NT2/D1 (cell line): Measurements from ENCODE around the gene AZIN2.

Experiments used
- DNase-seq: peaks from one replicate; pipeline ENCODE4 v3.0.0-alpha.2; 2011; ENCODE audit warnings: low read depth, low spot score
- H3K27me3 ChIP-seq: 2 replicates; pipeline ENCODE4 v1.6.0; 2011; ENCODE audit warnings: mild to moderate bottlenecking; ENCODE audit not compliant: insufficient read length, insufficient read depth
- H3K36me3 ChIP-seq: 2 replicates; pipeline ENCODE4 v1.6.1; 2011; ENCODE audit warnings: mild to moderate bottlenecking, low read length, mixed read lengths; ENCODE audit not compliant: insufficient read depth, insufficient read length
- H3K4me1 ChIP-seq: 2 replicates; pipeline ENCODE4 v1.5.1; 2011; ENCODE audit not compliant: insufficient read depth, insufficient read length
- H3K4me3 ChIP-seq: 2 replicates; pipeline ENCODE4 v1.5.1; 2011; ENCODE audit warnings: low read depth; ENCODE audit not compliant: insufficient read length
- H3K9ac ChIP-seq: 2 replicates; pipeline ENCODE4 v1.6.0; 2011; ENCODE audit warnings: low read depth; ENCODE audit not compliant: insufficient read length
- H3K9me3 ChIP-seq: 2 replicates; pipeline ENCODE4 v1.5.1; 2011; ENCODE audit warnings: mild to moderate bottlenecking, low read length; ENCODE audit not compliant: insufficient read depth
- SUZ12 ChIP-seq: IDR thresholded peaks from 2 replicates; pipeline ENCODE4 v1.6.1; 2011; ENCODE audit not compliant: insufficient read length, insufficient read depth; ENCODE audit errors: extremely low read depth
- YY1 ChIP-seq: IDR thresholded peaks from 2 replicates; pipeline ENCODE4 v1.6.1; 2011; ENCODE audit not compliant: insufficient read length, insufficient read depth
- ZNF274 ChIP-seq: IDR thresholded peaks from 2 replicates; pipeline ENCODE4 v1.6.1; 2011; ENCODE audit warnings: mild to moderate bottlenecking, low read depth, low read length

Gene AZIN2

GRCh38 chr1:33147997-33148314 lies 67.0 kb downstream of the AZIN2 start:
- no peak overlapping the region for H3K9ac ChIP-seq
- peaks cover 19% of the 10 kb centered on the region for H3K4me1 ChIP-seq
- DNase-seq = peak; percentile 58
- H3K27me3 ChIP-seq = no peaks in the 10 kb centered on the region
- peaks cover 14% of the 10 kb centered on the region for H3K36me3 ChIP-seq
- no peaks in the 10 kb centered on the region for H3K9me3 ChIP-seq
- H3K4me3 ChIP-seq = no peak overlapping the region
- TF ChIP-seq YY1 = no peak
- TF ChIP-seq SUZ12 = no peak

- TF ChIP-seq ZNF274 (no peak), YY1 (no peak), SUZ12 (no peak)
- peaks cover 16% of the 10 kb centered on the region for H3K4me1 ChIP-seq
Measured at GRCh38 chr1:33148615-33149014, 67.7 kb downstream of the AZIN2 start.

GRCh38 chr1:33149453-33150190 lies 68.7 kb downstream of the AZIN2 start:
- Histone ChIP-seq H3K9me3 (no peaks in the 10 kb centered on the region), H3K4me1 (peaks cover 22% of the 10 kb centered on the region)

More at GRCh38 chr1:33148615-33149014, 67.7 kb downstream of the AZIN2 start:
- Histone ChIP-seq H3K9me3 (no peaks in the 10 kb centered on the region), H3K4me3 (no peak overlapping the region), H3K27me3 (no peaks in the 10 kb centered on the region), H3K36me3 (peaks cover 14% of the 10 kb centered on the region), H3K9ac (peak overlapping the region; percentile 12)
- no peak for DNase-seq

GRCh38 chr1:33150522-33150921 lies 69.6 kb downstream of the AZIN2 start:
- peaks cover 14% of the 10 kb centered on the region for H3K36me3 ChIP-seq
- H3K9ac ChIP-seq = no peak overlapping the region
- no peak for DNase-seq
- no peak overlapping the region for H3K4me3 ChIP-seq
- no peaks in the 10 kb centered on the region for H3K9me3 ChIP-seq
- H3K4me1 ChIP-seq = peaks cover 22% of the 10 kb centered on the region
- no peaks in the 10 kb centered on the region for H3K27me3 ChIP-seq
- TF ChIP-seq SUZ12 (no peak), YY1 (no peak), ZNF274 (no peak)

More at GRCh38 chr1:33149453-33150190, 68.7 kb downstream of the AZIN2 start:
- DNase-seq = no peak
- H3K27me3 ChIP-seq = no peaks in the 10 kb centered on the region
- H3K36me3 ChIP-seq = peaks cover 14% of the 10 kb centered on the region
- no peak for TF ChIP-seq SUZ12
- no peak for TF ChIP-seq ZNF274
- no peak for TF ChIP-seq YY1
- H3K4me3 ChIP-seq = no peak overlapping the region
- no peak overlapping the region for H3K9ac ChIP-seq

- peaks cover 22% of the 10 kb centered on the region for H3K4me1 ChIP-seq
Measured at GRCh38 chr1:33151116-33151515, 70.2 kb downstream of the AZIN2 start.

GRCh38 chr1:33152685-33153432 lies 71.9 kb downstream of the AZIN2 start:
- no peak overlapping the region for H3K4me3 ChIP-seq
- H3K27me3 ChIP-seq = no peaks in the 10 kb centered on the region

More at GRCh38 chr1:33151116-33151515, 70.2 kb downstream of the AZIN2 start:
- H3K9ac ChIP-seq = peak overlapping the region; percentile 67
- no peak overlapping the region for H3K4me3 ChIP-seq
- DNase-seq = no peak
- no peaks in the 10 kb centered on the region for H3K9me3 ChIP-seq
- H3K36me3 ChIP-seq = peaks cover 13% of the 10 kb centered on the region
- H3K27me3 ChIP-seq = no peaks in the 10 kb centered on the region
- TF ChIP-seq SUZ12 = no peak
- TF ChIP-seq YY1 = no peak
- TF ChIP-seq ZNF274 = no peak

GRCh38 chr1:33153650-33154049 lies 72.7 kb downstream of the AZIN2 start:
- no peak for TF ChIP-seq YY1
- no peak for TF ChIP-seq SUZ12
- no peak for TF ChIP-seq ZNF274
- Histone ChIP-seq H3K4me1 (peaks cover 29% of the 10 kb centered on the region), H3K36me3 (peaks cover 13% of the 10 kb centered on the region), H3K9me3 (no peaks in the 10 kb centered on the region), H3K4me3 (no peak overlapping the region), H3K27me3 (no peaks in the 10 kb centered on the region), H3K9ac (peak overlapping the region; percentile 28)
- DNase-seq = no peak

More at GRCh38 chr1:33152685-33153432, 71.9 kb downstream of the AZIN2 start:
- no peak for TF ChIP-seq SUZ12
- peak; percentile 9 for TF ChIP-seq YY1
- Histone ChIP-seq H3K9ac (peak overlapping the region; percentile 28), H3K9me3 (no peaks in the 10 kb centered on the region), H3K36me3 (peaks cover 6% of the 10 kb centered on the region), H3K4me1 (peaks cover 29% of the 10 kb centered on the region)
- peak; percentile 94 for DNase-seq
